ENCODE data around the gene PNRC1. TPM values are rescaled to one million over a fixed set of nuclear protein-coding genes. Genes with fewer than 3 reads are reported as not detected.
"Not testable (repeated sequence)": the region's sequence is repeated elsewhere in the genome, so short reads cannot be mapped to it uniquely, and the experiment has no call there.

Gene PNRC1
- 80.4 TPM for polyA plus RNA-seq (2013, experiment 1 of 4)
- 92.5 TPM for polyA plus RNA-seq (2013, experiment 2 of 4)
- 82.3 TPM for polyA plus RNA-seq (2013, experiment 3 of 4)
- 97.6 TPM for polyA plus RNA-seq (2013, experiment 4 of 4)

GRCh38 chr6:89080281-89081128 is at the start of gene PNRC1:
TSS of gene PNRC1 (plus strand) at chr6:89080751. CDS start at chr6:89080895, 144 bp downstream.
- no peaks in the 10 kb centered on the region for H3K4me1 ChIP-seq (ENCODE audit: control insufficient read depth, insufficient read depth, low read length)
- peaks cover 5% of the 10 kb centered on the region for H3K36me3 ChIP-seq (ENCODE audit: control insufficient read depth, insufficient read depth, low read length)
- H3K27me3 ChIP-seq (ENCODE audit: control insufficient read depth, insufficient read depth, low read length, poor library complexity, severe bottlenecking) = no peaks in the 10 kb centered on the region
- H3K9me3 ChIP-seq (ENCODE audit: control insufficient read depth, low read length) = no peaks in the 10 kb centered on the region
- 0% methylated on average over 59 to 63 of the region's 63 CpGs for WGBS, 2 experiments
- peak within 1 kb of the TSS; percentile 96 for H3K4me3 ChIP-seq (ENCODE audit: insufficient read depth, low read depth, low read length)
- H3K27ac ChIP-seq (ENCODE audit: insufficient read depth, low read depth, low read length, poor library complexity, severe bottlenecking) = peak within 1 kb of the TSS; percentile 97

- Histone ChIP-seq H3K4me1 (ENCODE audit: control insufficient read depth, insufficient read depth, low read length) (no peaks in the 10 kb centered on the region), H3K36me3 (ENCODE audit: control insufficient read depth, insufficient read depth, low read length) (no peaks in the 10 kb centered on the region), H3K4me3 (ENCODE audit: insufficient read depth, low read depth, low read length) (no peak overlapping the region), H3K27ac (ENCODE audit: insufficient read depth, low read depth, low read length, poor library complexity, severe bottlenecking) (no peak overlapping the region), H3K9me3 (ENCODE audit: control insufficient read depth, low read length) (no peaks in the 10 kb centered on the region), H3K27me3 (ENCODE audit: control insufficient read depth, insufficient read depth, low read length, poor library complexity, severe bottlenecking) (no peaks in the 10 kb centered on the region)
- WGBS, 2 experiments = 89 to 97% methylated on average over 2 of the region's 2 CpGs
Measured at GRCh38 chr6:89032599-89032998, 48.0 kb upstream of the PNRC1 start.

GRCh38 chr6:89033461-89033860 is 47.1 kb upstream of the PNRC1 start:
- WGBS, 2 experiments = 96 to 100% methylated on average over 1 of the region's 1 CpG
- Histone ChIP-seq H3K36me3 (ENCODE audit: control insufficient read depth, insufficient read depth, low read length) (no peaks in the 10 kb centered on the region), H3K27me3 (ENCODE audit: control insufficient read depth, insufficient read depth, low read length, poor library complexity, severe bottlenecking) (no peaks in the 10 kb centered on the region), H3K4me3 (ENCODE audit: insufficient read depth, low read depth, low read length) (no peak overlapping the region), H3K27ac (ENCODE audit: insufficient read depth, low read depth, low read length, poor library complexity, severe bottlenecking) (no peak overlapping the region), H3K4me1 (ENCODE audit: control insufficient read depth, insufficient read depth, low read length) (no peaks in the 10 kb centered on the region), H3K9me3 (ENCODE audit: control insufficient read depth, low read length) (no peaks in the 10 kb centered on the region)

- not testable (repeated sequence) for H3K27me3 ChIP-seq (ENCODE audit: control insufficient read depth, insufficient read depth, low read length, poor library complexity, severe bottlenecking); H3K36me3 ChIP-seq (ENCODE audit: control insufficient read depth, insufficient read depth, low read length); H3K4me3 ChIP-seq (ENCODE audit: insufficient read depth, low read depth, low read length); H3K9me3 ChIP-seq (ENCODE audit: control insufficient read depth, low read length); H3K4me1 ChIP-seq (ENCODE audit: control insufficient read depth, insufficient read depth, low read length); H3K27ac ChIP-seq (ENCODE audit: insufficient read depth, low read depth, low read length, poor library complexity, severe bottlenecking)
- 91 to 97% methylated on average over 3 of the region's 4 CpGs for WGBS, 2 experiments
Measured at GRCh38 chr6:89034116-89034515, 46.4 kb upstream of the PNRC1 start.

- WGBS, 2 experiments = 73 to 75% methylated on average over 7 of the region's 7 CpGs
- Histone ChIP-seq H3K27ac (ENCODE audit: insufficient read depth, low read depth, low read length, poor library complexity, severe bottlenecking) (no peak overlapping the region), H3K4me3 (ENCODE audit: insufficient read depth, low read depth, low read length) (no peak overlapping the region), H3K36me3 (ENCODE audit: control insufficient read depth, insufficient read depth, low read length) (no peaks in the 10 kb centered on the region), H3K9me3 (ENCODE audit: control insufficient read depth, low read length) (no peaks in the 10 kb centered on the region), H3K27me3 (ENCODE audit: control insufficient read depth, insufficient read depth, low read length, poor library complexity, severe bottlenecking) (no peaks in the 10 kb centered on the region), H3K4me1 (ENCODE audit: control insufficient read depth, insufficient read depth, low read length) (no peaks in the 10 kb centered on the region)
Measured at GRCh38 chr6:89034586-89035251, 45.8 kb upstream of the PNRC1 start.

- Histone ChIP-seq H3K4me3 (ENCODE audit: insufficient read depth, low read depth, low read length) (no peak overlapping the region), H3K4me1 (ENCODE audit: control insufficient read depth, insufficient read depth, low read length) (no peaks in the 10 kb centered on the region), H3K27me3 (ENCODE audit: control insufficient read depth, insufficient read depth, low read length, poor library complexity, severe bottlenecking) (no peaks in the 10 kb centered on the region), H3K27ac (ENCODE audit: insufficient read depth, low read depth, low read length, poor library complexity, severe bottlenecking) (no peak overlapping the region), H3K9me3 (ENCODE audit: control insufficient read depth, low read length) (no peaks in the 10 kb centered on the region), H3K36me3 (ENCODE audit: control insufficient read depth, insufficient read depth, low read length) (no peaks in the 10 kb centered on the region)
- 91% methylated on average over 14 of the region's 14 CpGs for WGBS, 2 experiments
Measured at GRCh38 chr6:89035252-89036101, 45.1 kb upstream of the PNRC1 start.

- H3K4me3 ChIP-seq (ENCODE audit: insufficient read depth, low read depth, low read length) = no peak overlapping the region
- H3K27me3 ChIP-seq (ENCODE audit: control insufficient read depth, insufficient read depth, low read length, poor library complexity, severe bottlenecking) = no peaks in the 10 kb centered on the region
- H3K27ac ChIP-seq (ENCODE audit: insufficient read depth, low read depth, low read length, poor library complexity, severe bottlenecking) = no peak overlapping the region
- no peaks in the 10 kb centered on the region for H3K9me3 ChIP-seq (ENCODE audit: control insufficient read depth, low read length)
- WGBS, 2 experiments = 92 to 93% methylated on average over 5 of the region's 5 CpGs
- H3K36me3 ChIP-seq (ENCODE audit: control insufficient read depth, insufficient read depth, low read length) = no peaks in the 10 kb centered on the region
- no peaks in the 10 kb centered on the region for H3K4me1 ChIP-seq (ENCODE audit: control insufficient read depth, insufficient read depth, low read length)
Measured at GRCh38 chr6:89037141-89037900, 43.2 kb upstream of the PNRC1 start.

GRCh38 chr6:89037901-89038293 is 42.7 kb upstream of the PNRC1 start:
- not testable (repeated sequence) for H3K36me3 ChIP-seq (ENCODE audit: control insufficient read depth, insufficient read depth, low read length); H3K9me3 ChIP-seq (ENCODE audit: control insufficient read depth, low read length); H3K4me3 ChIP-seq (ENCODE audit: insufficient read depth, low read depth, low read length); H3K27me3 ChIP-seq (ENCODE audit: control insufficient read depth, insufficient read depth, low read length, poor library complexity, severe bottlenecking); H3K27ac ChIP-seq (ENCODE audit: insufficient read depth, low read depth, low read length, poor library complexity, severe bottlenecking); H3K4me1 ChIP-seq (ENCODE audit: control insufficient read depth, insufficient read depth, low read length)

GRCh38 chr6:89042664-89043063 is 37.9 kb upstream of the PNRC1 start:
- H3K9me3 ChIP-seq (ENCODE audit: control insufficient read depth, low read length) = no peaks in the 10 kb centered on the region
- H3K4me1 ChIP-seq (ENCODE audit: control insufficient read depth, insufficient read depth, low read length) = no peaks in the 10 kb centered on the region
- H3K36me3 ChIP-seq (ENCODE audit: control insufficient read depth, insufficient read depth, low read length) = no peaks in the 10 kb centered on the region
- no peaks in the 10 kb centered on the region for H3K27me3 ChIP-seq (ENCODE audit: control insufficient read depth, insufficient read depth, low read length, poor library complexity, severe bottlenecking)
- WGBS, 2 experiments = 93 to 94% methylated on average over 3 of the region's 3 CpGs
- H3K27ac ChIP-seq (ENCODE audit: insufficient read depth, low read depth, low read length, poor library complexity, severe bottlenecking) = no peak overlapping the region
- no peak overlapping the region for H3K4me3 ChIP-seq (ENCODE audit: insufficient read depth, low read depth, low read length)

Measured in ectodermal cell (in vitro differentiated cells).